ENCODE results near the gene EPHB6.

- no peak for TF ChIP-seq CTCF (IDR thresholded peaks at IDR 0.05)
- no peak for TF ChIP-seq POLR2A (IDR thresholded peaks at IDR 0.05; ENCODE audit: low read depth)
- TF ChIP-seq POLR2AphosphoS5 (IDR thresholded peaks at IDR 0.05): no peak
- no peak for TF ChIP-seq EP300 (IDR thresholded peaks at IDR 0.05)
Measured at GRCh38 chr7:142863891-142864685, 9.2 kb downstream of the EPHB6 start.
